Measurements from ENCODE around the gene ZFYVE28.

Gene ZFYVE28

DNA sequence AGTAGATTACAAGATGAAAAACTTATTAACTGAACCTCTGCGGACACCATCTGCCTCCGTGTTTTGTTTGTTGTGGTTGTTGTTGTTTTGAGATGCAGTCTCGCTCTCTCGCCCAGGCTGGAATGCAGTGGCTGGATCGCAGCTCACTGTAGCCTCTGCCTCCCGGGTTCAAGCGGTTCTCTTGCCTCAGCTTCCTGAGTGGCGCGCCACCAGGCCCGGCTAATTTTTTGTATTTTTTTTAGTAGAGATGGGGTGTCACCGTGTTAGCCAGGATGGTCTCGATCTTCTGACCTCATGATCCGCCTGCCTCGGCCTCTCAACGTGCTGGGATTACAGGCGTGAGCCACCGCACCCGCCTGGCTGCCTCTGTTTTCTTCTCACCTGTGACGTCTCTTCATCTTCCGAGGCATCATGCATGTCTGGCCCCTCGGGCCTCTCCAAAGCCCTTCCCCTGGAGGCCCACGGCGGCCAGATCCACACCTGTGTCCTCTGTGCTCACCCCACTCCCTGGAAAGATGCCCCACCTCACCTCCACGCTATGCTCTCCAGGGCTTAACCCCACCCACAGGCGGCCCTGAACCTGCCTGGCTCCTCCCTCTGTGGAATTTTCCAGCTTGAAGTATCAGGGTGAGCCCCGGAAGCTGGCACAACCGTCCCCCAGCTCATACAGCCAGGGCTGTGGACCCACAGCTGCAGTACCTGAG lies 79.5 kb downstream of the ZFYVE28 start:
- Histone ChIP-seq H3K79me2 (no peaks in the 10 kb centered on the region), H3K27me3 (ENCODE audit: control insufficient read depth, insufficient read depth, low read length) (no peaks in the 10 kb centered on the region), H3K36me3 (ENCODE audit: control insufficient read depth, insufficient read depth, low read length) (no peaks in the 10 kb centered on the region), H3K4me1 (no peaks in the 10 kb centered on the region), H2AFZ (no peak overlapping the region), H3K4me3 (ENCODE audit: low read depth, low read length) (no peak overlapping the region), H3K27ac (no peak overlapping the region), H3K9me3 (ENCODE audit: control insufficient read depth, low read length) (no peaks in the 10 kb centered on the region), H3K9ac (no peak overlapping the region), H3K4me2 (ENCODE audit: low read length) (no peak overlapping the region)
- TF ChIP-seq, protein P1, sequence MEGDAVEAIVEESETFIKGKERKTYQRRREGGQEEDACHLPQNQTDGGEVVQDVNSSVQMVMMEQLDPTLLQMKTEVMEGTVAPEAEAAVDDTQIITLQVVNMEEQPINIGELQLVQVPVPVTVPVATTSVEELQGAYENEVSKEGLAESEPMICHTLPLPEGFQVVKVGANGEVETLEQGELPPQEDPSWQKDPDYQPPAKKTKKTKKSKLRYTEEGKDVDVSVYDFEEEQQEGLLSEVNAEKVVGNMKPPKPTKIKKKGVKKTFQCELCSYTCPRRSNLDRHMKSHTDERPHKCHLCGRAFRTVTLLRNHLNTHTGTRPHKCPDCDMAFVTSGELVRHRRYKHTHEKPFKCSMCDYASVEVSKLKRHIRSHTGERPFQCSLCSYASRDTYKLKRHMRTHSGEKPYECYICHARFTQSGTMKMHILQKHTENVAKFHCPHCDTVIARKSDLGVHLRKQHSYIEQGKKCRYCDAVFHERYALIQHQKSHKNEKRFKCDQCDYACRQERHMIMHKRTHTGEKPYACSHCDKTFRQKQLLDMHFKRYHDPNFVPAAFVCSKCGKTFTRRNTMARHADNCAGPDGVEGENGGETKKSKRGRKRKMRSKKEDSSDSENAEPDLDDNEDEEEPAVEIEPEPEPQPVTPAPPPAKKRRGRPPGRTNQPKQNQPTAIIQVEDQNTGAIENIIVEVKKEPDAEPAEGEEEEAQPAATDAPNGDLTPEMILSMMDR (IDR thresholded peaks at IDR 0.05): no peak

DNA sequence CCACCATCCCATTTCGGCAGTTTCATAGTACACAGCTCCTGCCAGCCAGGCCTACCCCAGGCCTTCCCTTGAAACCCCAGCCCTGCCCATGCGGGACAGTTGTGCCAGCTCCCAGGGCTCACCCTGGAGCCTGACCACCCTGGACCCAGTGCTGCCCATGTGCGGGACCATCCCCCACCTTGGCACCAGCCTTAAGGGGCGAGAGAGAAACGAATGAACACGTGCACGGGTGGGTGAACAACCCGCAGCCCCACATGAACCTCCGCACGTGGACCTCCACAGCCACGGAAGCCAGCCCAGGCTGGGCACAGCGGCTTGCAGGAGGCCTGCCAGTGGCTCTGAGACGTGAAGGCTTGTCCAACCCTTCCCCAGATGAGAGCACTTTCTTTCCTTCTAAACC lies 80.5 kb downstream of the ZFYVE28 start:
- H2AFZ ChIP-seq: no peak overlapping the region
- no peak overlapping the region for H3K9ac ChIP-seq
- TF ChIP-seq, protein P1 (IDR thresholded peaks at IDR 0.05): no peak
- H3K27me3 ChIP-seq (ENCODE audit: control insufficient read depth, insufficient read depth, low read length): no peaks in the 10 kb centered on the region
- no peaks in the 10 kb centered on the region for H3K36me3 ChIP-seq (ENCODE audit: control insufficient read depth, insufficient read depth, low read length)
- no peak overlapping the region for H3K4me2 ChIP-seq (ENCODE audit: low read length)
- H3K27ac ChIP-seq: no peak overlapping the region
- no peaks in the 10 kb centered on the region for H3K79me2 ChIP-seq
- H3K4me3 ChIP-seq (ENCODE audit: low read depth, low read length): no peak overlapping the region
- H3K9me3 ChIP-seq (ENCODE audit: control insufficient read depth, low read length): no peaks in the 10 kb centered on the region
- no peaks in the 10 kb centered on the region for H3K4me1 ChIP-seq

DNA sequence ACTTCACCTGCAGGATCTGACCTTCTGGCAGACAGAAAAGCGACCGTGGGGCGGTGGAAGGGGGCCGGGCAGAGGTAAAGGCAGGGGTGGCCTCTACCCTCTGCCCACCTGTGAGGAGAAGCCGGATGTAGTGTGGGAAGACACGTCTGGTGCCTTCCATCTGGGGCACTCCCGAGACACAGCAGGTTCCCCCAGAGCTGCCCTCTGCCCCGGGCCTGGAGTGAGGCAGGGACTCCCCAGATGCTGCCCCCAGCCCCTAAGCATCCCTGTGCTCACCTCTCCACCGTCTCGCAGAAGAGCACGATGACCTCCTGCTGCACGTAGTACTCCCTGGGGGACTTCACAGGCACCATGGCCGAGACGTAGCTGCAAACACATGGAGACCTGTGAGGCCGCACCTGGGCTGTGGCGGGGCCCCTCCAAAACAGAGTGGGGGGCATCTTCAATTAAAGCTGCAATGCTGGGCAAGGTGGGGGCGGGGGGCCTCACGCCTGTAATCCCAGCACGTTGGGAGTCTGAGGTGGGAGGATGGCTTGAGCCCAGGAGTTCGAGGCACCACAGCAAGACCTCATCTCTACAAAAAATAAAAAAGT lies 81.2 kb downstream of the ZFYVE28 start:
- TF ChIP-seq, protein P1 (IDR thresholded peaks at IDR 0.05): no peak
- Histone ChIP-seq H3K4me3 (ENCODE audit: low read depth, low read length) (no peak overlapping the region), H3K79me2 (no peaks in the 10 kb centered on the region), H3K9me3 (ENCODE audit: control insufficient read depth, low read length) (no peaks in the 10 kb centered on the region), H3K9ac (no peak overlapping the region), H2AFZ (no peak overlapping the region), H3K4me2 (ENCODE audit: low read length) (no peak overlapping the region), H3K4me1 (no peaks in the 10 kb centered on the region), H3K36me3 (ENCODE audit: control insufficient read depth, insufficient read depth, low read length) (no peaks in the 10 kb centered on the region), H3K27me3 (ENCODE audit: control insufficient read depth, insufficient read depth, low read length) (no peaks in the 10 kb centered on the region), H3K27ac (no peak overlapping the region)

DNA sequence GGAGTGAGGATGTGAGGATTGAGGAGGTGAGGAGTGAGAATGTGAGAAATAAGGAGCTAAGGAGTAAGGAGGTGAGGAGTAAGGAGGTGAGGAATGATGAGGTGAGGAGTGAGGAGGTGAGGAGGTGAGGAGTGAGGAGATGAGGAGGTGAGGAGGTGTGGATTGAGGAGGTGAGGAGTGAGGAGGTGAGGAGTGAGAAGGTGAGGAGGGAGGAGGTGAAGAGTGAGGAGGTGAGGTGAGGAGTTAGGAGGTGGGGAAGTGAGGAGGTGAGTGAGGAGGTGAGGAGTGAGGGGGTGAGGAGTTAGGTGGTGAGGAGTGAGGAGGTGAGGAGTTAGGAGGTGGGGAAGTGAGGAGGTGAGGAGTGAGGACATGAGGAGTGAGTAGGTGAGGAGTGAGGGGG lies 81.8 kb downstream of the ZFYVE28 start:
- H3K27me3 ChIP-seq (ENCODE audit: control insufficient read depth, insufficient read depth, low read length): no peaks in the 10 kb centered on the region
- no peaks in the 10 kb centered on the region for H3K36me3 ChIP-seq (ENCODE audit: control insufficient read depth, insufficient read depth, low read length)
- H3K27ac ChIP-seq: no peak overlapping the region
- no peaks in the 10 kb centered on the region for H3K4me1 ChIP-seq
- no peak overlapping the region for H3K9ac ChIP-seq
- H3K4me3 ChIP-seq (ENCODE audit: low read depth, low read length): no peak overlapping the region
- H3K79me2 ChIP-seq: no peaks in the 10 kb centered on the region
- H3K9me3 ChIP-seq (ENCODE audit: control insufficient read depth, low read length): no peaks in the 10 kb centered on the region
- H2AFZ ChIP-seq: no peak overlapping the region
- no peak overlapping the region for H3K4me2 ChIP-seq (ENCODE audit: low read length)
- TF ChIP-seq, protein P1 (IDR thresholded peaks at IDR 0.05): no peak

DNA sequence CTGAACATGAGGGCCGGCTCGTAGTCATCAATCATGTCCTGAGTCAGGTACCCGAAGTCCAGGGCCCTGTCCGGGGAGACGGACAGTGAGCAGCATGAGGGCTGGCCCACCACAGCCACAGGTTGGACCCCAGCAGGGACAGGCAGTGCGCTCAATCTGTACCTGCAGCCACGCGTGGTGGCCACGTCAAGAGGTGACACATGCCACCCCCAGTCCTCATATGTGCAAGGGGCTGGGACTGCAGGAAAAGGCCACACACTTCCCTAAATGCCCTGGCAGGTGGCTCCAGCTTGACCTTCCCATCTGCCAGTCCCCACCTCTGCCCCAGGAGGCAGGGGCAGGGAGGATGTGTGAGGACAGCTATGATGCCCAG lies 82.7 kb downstream of the ZFYVE28 start:
- Histone ChIP-seq H3K27me3 (ENCODE audit: control insufficient read depth, insufficient read depth, low read length) (no peaks in the 10 kb centered on the region), H3K9me3 (ENCODE audit: control insufficient read depth, low read length) (no peaks in the 10 kb centered on the region), H3K36me3 (ENCODE audit: control insufficient read depth, insufficient read depth, low read length) (no peaks in the 10 kb centered on the region), H3K9ac (no peak overlapping the region), H3K4me1 (no peaks in the 10 kb centered on the region), H3K79me2 (no peaks in the 10 kb centered on the region), H2AFZ (no peak overlapping the region), H3K27ac (no peak overlapping the region), H3K4me3 (ENCODE audit: low read depth, low read length) (no peak overlapping the region), H3K4me2 (ENCODE audit: low read length) (no peak overlapping the region)
- TF ChIP-seq, protein P1 (IDR thresholded peaks at IDR 0.05): no peak
